H9 (cell line): ENCODE results near the gene PNPLA2. TPM values are rescaled to one million over a fixed set of nuclear protein-coding genes. Genes with fewer than 3 reads are reported as not detected.

ENCODE experiments used
- DNase-seq: peaks from one replicate; pipeline ENCODE4 v3.0.0-alpha.2; 2017
- H2AFZ ChIP-seq: one replicate; pipeline ENCODE4 v1.6.1; 2013; ENCODE audit warnings: mild to moderate bottlenecking, low read length, control low read depth, moderate library complexity
- H2AK5ac ChIP-seq: 2 replicates; pipeline ENCODE4 v1.6.1; 2013; ENCODE audit warnings: low read length, control low read depth, mixed read lengths; ENCODE audit not compliant: insufficient read length
- H2BK120ac ChIP-seq: one replicate; pipeline ENCODE4 v1.6.1; 2013; ENCODE audit warnings: low read depth, mild to moderate bottlenecking, low read length, control low read depth, inconsistent platforms; ENCODE audit not compliant: poor library complexity, severe bottlenecking
- H2BK12ac ChIP-seq: 2 replicates; pipeline ENCODE4 v1.6.1; 2013; ENCODE audit warnings: low read length, control low read depth, mixed read lengths, low read depth; ENCODE audit not compliant: insufficient read length
- H2BK15ac ChIP-seq: 2 replicates; pipeline ENCODE4 v1.6.1; 2013; ENCODE audit warnings: low read depth, low read length, control low read depth
- H2BK20ac ChIP-seq: one replicate; pipeline ENCODE4 v1.6.1; 2013; ENCODE audit warnings: low read depth, mild to moderate bottlenecking, low read length, control low read depth, inconsistent platforms; ENCODE audit not compliant: poor library complexity, severe bottlenecking
- H2BK5ac ChIP-seq: 2 replicates; pipeline ENCODE4 v1.6.1; 2013; ENCODE audit warnings: low read length, control low read depth, mixed read lengths; ENCODE audit not compliant: insufficient read length
- H3K14ac ChIP-seq: 2 replicates; pipeline ENCODE4 v1.6.1; 2013; ENCODE audit warnings: low read length, control low read depth; ENCODE audit not compliant: insufficient read depth
- H3K18ac ChIP-seq: 2 replicates; pipeline ENCODE4 v1.6.1; 2013; ENCODE audit warnings: low read depth, mild to moderate bottlenecking, mixed read lengths, low read length, control low read depth; ENCODE audit not compliant: insufficient read length
- H3K23ac ChIP-seq: 2 replicates; pipeline ENCODE4 v1.6.1; 2013; ENCODE audit warnings: low read length, control low read depth, mixed read lengths, low read depth; ENCODE audit not compliant: insufficient read length
- H3K23me2 ChIP-seq: 2 replicates; pipeline ENCODE4 v1.6.1; 2013; ENCODE audit warnings: low read depth, mild to moderate bottlenecking, mixed read lengths, low read length, control low read depth; ENCODE audit not compliant: insufficient read length, poor library complexity, severe bottlenecking
- H3K27ac ChIP-seq: 2 replicates; pipeline ENCODE4 v1.5.1; 2013; ENCODE audit warnings: low read length, control low read depth, mixed read lengths, low read depth; ENCODE audit not compliant: insufficient read length
- H3K27me3 ChIP-seq: 2 replicates; pipeline ENCODE4 v1.6.1; 2013; ENCODE audit warnings: low read length, control low read depth, inconsistent platforms; ENCODE audit not compliant: insufficient read depth
- H3K4ac ChIP-seq: 2 replicates; pipeline ENCODE4 v1.6.1; 2013; ENCODE audit warnings: low read depth, mild to moderate bottlenecking, control low read depth, inconsistent platforms, low read length, moderate library complexity
- H3K4me1 ChIP-seq: 2 replicates; pipeline ENCODE4 v1.6.1; 2013; ENCODE audit warnings: low read length, control low read depth, inconsistent platforms; ENCODE audit not compliant: insufficient read depth
- H3K4me2 ChIP-seq: 2 replicates; pipeline ENCODE4 v1.6.1; 2013; ENCODE audit warnings: low read length, control low read depth, mixed read lengths; ENCODE audit not compliant: insufficient read length, insufficient read depth
- H3K56ac ChIP-seq: 2 replicates; pipeline ENCODE4 v1.6.1; 2013; ENCODE audit warnings: low read depth, mild to moderate bottlenecking, mixed read lengths, low read length, control low read depth; ENCODE audit not compliant: insufficient read length
- H3K79me1 ChIP-seq: 2 replicates; pipeline ENCODE4 v1.6.1; 2013; ENCODE audit warnings: low read depth, mild to moderate bottlenecking, moderate library complexity, low read length, control low read depth, inconsistent platforms; ENCODE audit not compliant: insufficient read depth, poor library complexity, severe bottlenecking
- H3K79me2 ChIP-seq: 2 replicates; pipeline ENCODE4 v1.6.1; 2013; ENCODE audit warnings: low read length, control low read depth, inconsistent platforms; ENCODE audit not compliant: insufficient read depth
- H3K9ac ChIP-seq: 2 replicates; pipeline ENCODE4 v1.6.1; 2013; ENCODE audit warnings: low read length, control low read depth, mixed read lengths; ENCODE audit not compliant: insufficient read length; ENCODE audit errors: extremely low read depth
- H3K9me3 ChIP-seq: one replicate; pipeline ENCODE4 v1.6.1; 2013; ENCODE audit warnings: low read depth, low read length, inconsistent platforms; ENCODE audit not compliant: control insufficient read depth
- H3T11ph ChIP-seq: one replicate; pipeline ENCODE4 v1.6.1; 2013; ENCODE audit warnings: mild to moderate bottlenecking, low read length, control low read depth, inconsistent platforms
- H4K20me1 ChIP-seq: one replicate; pipeline ENCODE4 v1.6.1; 2013; ENCODE audit not compliant: control insufficient read depth, insufficient read length, insufficient read depth
- H4K5ac ChIP-seq: 2 replicates; pipeline ENCODE4 v1.6.1; 2013; ENCODE audit warnings: low read depth, mild to moderate bottlenecking, mixed read lengths, low read length, control low read depth; ENCODE audit not compliant: insufficient read length
- H4K8ac ChIP-seq: replicated peaks from 2 replicates; pipeline ENCODE4 v1.6.1; 2013; ENCODE audit warnings: low read length, control low read depth, mixed read lengths, low read depth; ENCODE audit not compliant: insufficient read length
- H4K91ac ChIP-seq: 2 replicates; pipeline ENCODE4 v1.6.1; 2013; ENCODE audit warnings: low read depth, mild to moderate bottlenecking, moderate library complexity, mixed read lengths, low read length, control low read depth; ENCODE audit not compliant: insufficient read length
- H3K27ac Mint-ChIP-seq, 3 experiments: 2 replicates in 2 of 3; 3 replicates in 1 of 3; pipeline ENCODE4 v1.8.0; 2020 to 2021; ENCODE audit warnings: mixed read lengths in 3 of 3, mild to moderate bottlenecking in 1 of 3, moderate library complexity in 1 of 3
- H3K27me3 Mint-ChIP-seq: 2 replicates; pipeline ENCODE4 v1.8.0; 2021; ENCODE audit warnings: low read depth, mild to moderate bottlenecking, moderate library complexity, mixed read lengths
- H3K36me3 Mint-ChIP-seq, 3 experiments: 2 replicates in 2 of 3; 3 replicates in 1 of 3; pipeline ENCODE4 v1.8.0; 2020 to 2021; ENCODE audit warnings: low read depth in 3 of 3, mixed read lengths in 3 of 3; ENCODE audit not compliant: insufficient read depth in 1 of 3
- H3K4me1 Mint-ChIP-seq, 2 experiments: 2 replicates each; pipeline ENCODE4 v1.8.0; 2020; ENCODE audit warnings: mixed read lengths in 2 of 2
- H3K4me3 Mint-ChIP-seq, 2 experiments: 2 replicates in 1 of 2; 3 replicates in 1 of 2; pipeline ENCODE4 v1.8.0; 2020 to 2021; ENCODE audit warnings: mild to moderate bottlenecking in 2 of 2, mixed read lengths in 2 of 2, moderate library complexity in 1 of 2
- H3K9me3 Mint-ChIP-seq, 2 experiments: 2 replicates in 1 of 2; 3 replicates in 1 of 2; pipeline ENCODE4 v1.8.0; 2020; ENCODE audit warnings: mild to moderate bottlenecking in 2 of 2, mixed read lengths in 2 of 2, moderate library complexity in 1 of 2
- WGBS: extraction: QIAGEN DNeasy Blood & Tissue Kit; methylation state at CpG from one replicate; pipeline ENCODE4 v1.1.7; 2013; ENCODE audit warnings: missing lambda C conversion rate, low lambda C conversion rate, mixed read lengths; ENCODE audit not compliant: insufficient read length; ENCODE audit errors: extremely low coverage; 5-methylcytosine and 5-hydroxymethylcytosine counted together
- total RNA-seq: library from RNA; stranded (reverse); gene quantifications from 2 replicates; pipeline ENCODE4 v1.2.1, GENCODE V29; 2021
- TF ChIP-seq, protein P1 (sequence below): fragments of 200-600 bp; sonication (generic); conservative IDR thresholded peaks from 3 replicates; pipeline ENCODE4 v1.8.0; 2021; ENCODE audit warnings: antibody characterized with exemption, mild to moderate bottlenecking

Gene PNPLA2
- total RNA-seq, 1 experiment from 2014 or later: 67.3 TPM

DNA sequence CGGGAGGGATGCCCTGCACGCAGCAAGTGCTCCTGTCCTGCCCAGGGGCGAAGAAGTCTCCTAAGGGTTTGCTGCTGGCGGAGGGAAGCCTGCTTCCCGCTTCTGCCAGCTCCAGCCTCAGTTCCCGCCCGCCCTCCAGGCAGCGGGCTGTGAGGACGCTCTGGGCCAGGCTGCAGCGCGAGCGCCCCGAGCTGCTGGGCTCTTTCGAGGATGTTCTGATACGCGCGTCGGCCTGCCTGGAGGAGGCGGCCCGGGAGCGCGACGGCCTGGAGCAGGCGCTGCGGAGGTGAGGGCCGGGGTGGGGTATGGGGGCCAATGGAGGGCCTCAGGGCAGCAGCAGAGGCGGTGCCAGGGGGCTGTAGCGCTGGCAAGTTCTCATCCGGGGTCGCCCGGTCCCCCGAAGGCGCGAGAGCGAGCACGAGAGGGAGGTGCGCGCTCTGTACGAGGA is 11.2 kb downstream of the PNPLA2 start:
- TF ChIP-seq, protein P1, sequence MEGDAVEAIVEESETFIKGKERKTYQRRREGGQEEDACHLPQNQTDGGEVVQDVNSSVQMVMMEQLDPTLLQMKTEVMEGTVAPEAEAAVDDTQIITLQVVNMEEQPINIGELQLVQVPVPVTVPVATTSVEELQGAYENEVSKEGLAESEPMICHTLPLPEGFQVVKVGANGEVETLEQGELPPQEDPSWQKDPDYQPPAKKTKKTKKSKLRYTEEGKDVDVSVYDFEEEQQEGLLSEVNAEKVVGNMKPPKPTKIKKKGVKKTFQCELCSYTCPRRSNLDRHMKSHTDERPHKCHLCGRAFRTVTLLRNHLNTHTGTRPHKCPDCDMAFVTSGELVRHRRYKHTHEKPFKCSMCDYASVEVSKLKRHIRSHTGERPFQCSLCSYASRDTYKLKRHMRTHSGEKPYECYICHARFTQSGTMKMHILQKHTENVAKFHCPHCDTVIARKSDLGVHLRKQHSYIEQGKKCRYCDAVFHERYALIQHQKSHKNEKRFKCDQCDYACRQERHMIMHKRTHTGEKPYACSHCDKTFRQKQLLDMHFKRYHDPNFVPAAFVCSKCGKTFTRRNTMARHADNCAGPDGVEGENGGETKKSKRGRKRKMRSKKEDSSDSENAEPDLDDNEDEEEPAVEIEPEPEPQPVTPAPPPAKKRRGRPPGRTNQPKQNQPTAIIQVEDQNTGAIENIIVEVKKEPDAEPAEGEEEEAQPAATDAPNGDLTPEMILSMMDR: no peak
- peaks cover 9% of the 10 kb centered on the region; the same call in 1 of the 2 replicates for H3K27me3 ChIP-seq
- H2AK5ac ChIP-seq: no peak overlapping the region
- H3K27me3 Mint-ChIP-seq: peaks cover 36% of the 10 kb centered on the region
- no peak for DNase-seq
- H2BK5ac ChIP-seq: no peak overlapping the region
- no peak overlapping the region for H3K56ac ChIP-seq
- no peak overlapping the region for H4K8ac ChIP-seq
- no peak overlapping the region for H3K27ac Mint-ChIP-seq
- H3K4me1 Mint-ChIP-seq: peaks cover 38 to 52% of the 10 kb centered on the region in 2 experiments
- peak overlapping the region; percentile 56 for H3K4me2 ChIP-seq
- H3T11ph ChIP-seq: no peak overlapping the region
- WGBS: no CpG with 5 or more reads among the region's 39 CpGs
- H3K4ac ChIP-seq: no peak overlapping the region
- no peaks in the 10 kb centered on the region for H4K20me1 ChIP-seq
- no peak overlapping the region for H2AFZ ChIP-seq
- peaks cover 32% of the 10 kb centered on the region for H3K23me2 ChIP-seq
- no peaks in the 10 kb centered on the region; the same call in 1 of the 2 replicates for H3K4me1 ChIP-seq
- no peak overlapping the region for H3K14ac ChIP-seq
- H2BK120ac ChIP-seq: no peak overlapping the region
- no peak overlapping the region for H3K27ac ChIP-seq
- H2BK15ac ChIP-seq: no peak overlapping the region
- no peak overlapping the region for H3K9ac ChIP-seq
- H4K91ac ChIP-seq: no peak overlapping the region
- no peaks in the 10 kb centered on the region for H3K9me3 ChIP-seq
- no peaks in the 10 kb centered on the region for H3K79me1 ChIP-seq
- peaks cover 4 to 7% (median 5%) of the 10 kb centered on the region in 3 experiments; a peak in 6 of 7 replicates for H3K36me3 Mint-ChIP-seq
- no peaks in the 10 kb centered on the region for H3K79me2 ChIP-seq
- no peak overlapping the region for H3K23ac ChIP-seq
- no peak overlapping the region for H3K18ac ChIP-seq
- H3K4me3 Mint-ChIP-seq: peak overlapping the region; percentile 64 to 80
- no peak overlapping the region for H4K5ac ChIP-seq
- H2BK20ac ChIP-seq: no peak overlapping the region
- no peak overlapping the region for H2BK12ac ChIP-seq
- H3K9me3 Mint-ChIP-seq: no peaks in the 10 kb centered on the region
